SKM-1 treated with dmso at 0.1 percent for 144 hours (cell line): Measurements from ENCODE around the gene ZSCAN23.
"Not testable (repeated sequence)": the region's sequence is repeated elsewhere in the genome, so short reads cannot be mapped to it uniquely, and the experiment has no call there.

Experiments used
- DNase-seq: peaks from one replicate; lab custom pipeline; 2025; ENCODE audit not compliant: unreplicated experiment; lab: John Stamatoyannopoulos, UW

Gene ZSCAN23

GRCh38 chr6:28443112-28443773 is at the start of gene ZSCAN23:
Gene ZSCAN23 (minus strand): TSS chr6:28443491. CDS start chr6:28436266, 7,225 bp downstream.
- DNase-seq = no peak

- no peak for DNase-seq
Measured at GRCh38 chr6:28491984-28492317, 48.7 kb upstream of the ZSCAN23 start.

- no peak for DNase-seq
Measured at GRCh38 chr6:28490205-28490890, 47.1 kb upstream of the ZSCAN23 start.

- DNase-seq = peak; percentile 41
Measured at GRCh38 chr6:28489366-28490204, 46.3 kb upstream of the ZSCAN23 start.

GRCh38 chr6:28488916-28489365 is 45.6 kb upstream of the ZSCAN23 start:
- DNase-seq = peak; percentile 12

- no peak for DNase-seq
Measured at GRCh38 chr6:28486988-28487742, 43.9 kb upstream of the ZSCAN23 start.

GRCh38 chr6:28486533-28486932 is 43.2 kb upstream of the ZSCAN23 start:
- DNase-seq = no peak

- no peak for DNase-seq
Measured at GRCh38 chr6:28485482-28485881, 42.2 kb upstream of the ZSCAN23 start.

GRCh38 chr6:28480253-28480932 is 37.1 kb upstream of the ZSCAN23 start:
- no peak for DNase-seq

GRCh38 chr6:28478518-28478917 is 35.2 kb upstream of the ZSCAN23 start:
- no peak for DNase-seq

GRCh38 chr6:28474441-28475219 is 31.3 kb upstream of the ZSCAN23 start:
- DNase-seq = peak; percentile 52

GRCh38 chr6:28469153-28469745 is 26.0 kb upstream of the ZSCAN23 start:
- not testable (repeated sequence) for DNase-seq

GRCh38 chr6:28468056-28468455 is 24.8 kb upstream of the ZSCAN23 start:
- DNase-seq = no peak

- no peak for DNase-seq
Measured at GRCh38 chr6:28462401-28462800, 19.1 kb upstream of the ZSCAN23 start.

- no peak for DNase-seq
Measured at GRCh38 chr6:28458568-28458967, 15.3 kb upstream of the ZSCAN23 start.

- no peak for DNase-seq
Measured at GRCh38 chr6:28449056-28449455, 5.8 kb upstream of the ZSCAN23 start.

GRCh38 chr6:28447512-28447906 is 4.2 kb upstream of the ZSCAN23 start:
- DNase-seq = not testable (repeated sequence)

GRCh38 chr6:28446818-28447511 is 3.7 kb upstream of the ZSCAN23 start:
- no peak for DNase-seq

GRCh38 chr6:28444759-28445158 is 1.5 kb upstream of the ZSCAN23 start:
- not testable (repeated sequence) for DNase-seq
